HL-60 (cell line): Measurements from ENCODE around the gene OR4N2.
"Not testable (repeated sequence)": the region's sequence is repeated elsewhere in the genome, so short reads cannot be mapped to it uniquely, and the experiment has no call there.

Source experiments
- DNase-seq, 2 experiments: peaks; one replicate each; pipeline ENCODE4 v3.0.0-alpha.2; 2010 to 2020; ENCODE audit warnings: low read depth in 1 of 2, low spot score in 1 of 2
- H3K27ac ChIP-seq: fragments of 250-450 bp; sonication (Bioruptor Pico); replicated peaks from 2 replicates; pipeline ENCODE4 v1.5.1; 2020; ENCODE audit warnings: mild to moderate bottlenecking, moderate library complexity
- H3K27me3 ChIP-seq: fragments of 250-450 bp; sonication (Bioruptor Pico); 2 replicates; pipeline ENCODE4 v1.5.1; 2021; ENCODE audit warnings: mild to moderate bottlenecking, moderate library complexity; ENCODE audit not compliant: insufficient read depth, poor library complexity, severe bottlenecking
- H3K4me3 ChIP-seq: replicated peaks from 2 replicates; pipeline ENCODE4 v1.5.1; 2011; ENCODE audit warnings: mild to moderate bottlenecking, control low read depth, low read length; ENCODE audit not compliant: insufficient read depth
- CTCF ChIP-seq: IDR thresholded peaks from one replicate; pipeline ENCODE4 v1.5.1; 2011; ENCODE audit warnings: low read length, control low read depth, inconsistent platforms; ENCODE audit not compliant: insufficient read depth
- GABPA ChIP-seq: IDR thresholded peaks from 2 replicates; pipeline ENCODE4 v1.6.1; 2012; ENCODE audit warnings: low read depth
- POLR2AphosphoS5 ChIP-seq: IDR thresholded peaks from 2 replicates; pipeline ENCODE4 v1.6.1; 2012; ENCODE audit warnings: low read depth
- REST ChIP-seq: IDR thresholded peaks from 2 replicates; pipeline ENCODE4 v1.6.1; 2012; ENCODE audit warnings: low read depth; ENCODE audit not compliant: insufficient replicate concordance
- SPI1 ChIP-seq: IDR thresholded peaks from 2 replicates; pipeline ENCODE4 v1.6.1; 2012; ENCODE audit warnings: low read depth, mild to moderate bottlenecking, borderline replicate concordance
- long read RNA-seq: library from polyadenylated mRNA; unstranded; transcript quantifications from one replicate; pipeline ENCODE4 v2.0.0, GENCODE V29; 2020

Gene OR4N2
- long read RNA-seq: 0 reads

GRCh38 chr14:19803470-19803869, at the start of gene OR4N2:
OR4N2 (plus strand) TSS chr14:19803770; CDS start chr14:19827449, 23,679 bp downstream.
- not testable (repeated sequence) for H3K27me3 ChIP-seq, H3K27ac ChIP-seq, DNase-seq, H3K4me3 ChIP-seq

GRCh38 chr14:19754172-19754571, 49.4 kb upstream of the OR4N2 start:
- H3K27me3 ChIP-seq: no peaks in the 10 kb centered on the region
- no peak for DNase-seq
- no peak overlapping the region for H3K4me3 ChIP-seq
- no peak overlapping the region for H3K27ac ChIP-seq
- TF ChIP-seq POLR2AphosphoS5 (no peak), SPI1 (no peak), CTCF (no peak), REST (no peak), GABPA (no peak)

GRCh38 chr14:19771491-19771890, 32.1 kb upstream of the OR4N2 start:
- H3K4me3 ChIP-seq, H3K27ac ChIP-seq, H3K27me3 ChIP-seq, DNase-seq: not testable (repeated sequence)

GRCh38 chr14:19771895-19772430, 31.6 kb upstream of the OR4N2 start:
- H3K27ac ChIP-seq: no peak overlapping the region

GRCh38 chr14:19772454-19772853, 31.1 kb upstream of the OR4N2 start:
- not testable (repeated sequence) for H3K27me3 ChIP-seq

More at GRCh38 chr14:19771895-19772430, 31.6 kb upstream of the OR4N2 start:
- no peak for DNase-seq
- Histone ChIP-seq H3K4me3 (no peak overlapping the region), H3K27me3 (no peaks in the 10 kb centered on the region)
- no peak for TF ChIP-seq GABPA
- TF ChIP-seq POLR2AphosphoS5: no peak
- TF ChIP-seq CTCF: no peak

GRCh38 chr14:19773204-19773603, 30.4 kb upstream of the OR4N2 start, which contains the start of gene OR4M1:
OR4M1 (plus strand) TSS chr14:19773504; CDS start chr14:19780323, 6,819 bp downstream.
- H3K27me3 ChIP-seq, DNase-seq, H3K4me3 ChIP-seq, H3K27ac ChIP-seq: not testable (repeated sequence)

More at GRCh38 chr14:19772454-19772853, 31.1 kb upstream of the OR4N2 start:
- H3K27ac ChIP-seq, H3K4me3 ChIP-seq, DNase-seq: not testable (repeated sequence)

- TF ChIP-seq GABPA: no peak
- no peak for TF ChIP-seq POLR2AphosphoS5
- no peak for TF ChIP-seq REST
- TF ChIP-seq SPI1: no peak
- no peak for TF ChIP-seq CTCF
- DNase-seq: no peak
- H3K27ac ChIP-seq: no peak overlapping the region
- no peaks in the 10 kb centered on the region for H3K27me3 ChIP-seq
- no peak overlapping the region for H3K4me3 ChIP-seq
Measured at GRCh38 chr14:19775587-19775986, 28.0 kb upstream of the OR4N2 start.

- H3K4me3 ChIP-seq, H3K27ac ChIP-seq, H3K27me3 ChIP-seq, DNase-seq: not testable (repeated sequence)
Measured at GRCh38 chr14:19785848-19786247, 17.7 kb upstream of the OR4N2 start.
